HG03520 (cell line): ENCODE measurements around the gene ESPN.

Source experiments
- ATAC-seq: cut with Tn5 transposase; IDR thresholded peaks from one replicate; pipeline ENCODE4 v1.9.1; 2021; ENCODE audit warnings: mild to moderate bottlenecking, moderate library complexity; ENCODE audit not compliant: unreplicated experiment

The ESPN gene

DNA sequence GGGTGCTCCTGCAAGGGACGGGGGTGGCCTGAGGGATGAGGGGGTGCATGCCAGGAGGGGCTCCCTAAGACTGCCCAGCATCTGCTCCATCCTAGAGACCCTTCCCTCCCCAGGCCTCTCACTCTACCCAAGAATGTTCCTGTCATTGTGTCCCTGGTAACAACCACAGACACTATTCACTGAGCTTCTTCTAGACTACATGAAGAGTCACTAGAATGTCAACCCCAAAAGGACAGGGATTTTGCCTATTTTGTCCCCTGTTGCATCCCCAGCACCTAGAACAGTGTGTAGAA is 38.5 kb downstream of the ESPN start:
- ATAC-seq, result no peak

DNA sequence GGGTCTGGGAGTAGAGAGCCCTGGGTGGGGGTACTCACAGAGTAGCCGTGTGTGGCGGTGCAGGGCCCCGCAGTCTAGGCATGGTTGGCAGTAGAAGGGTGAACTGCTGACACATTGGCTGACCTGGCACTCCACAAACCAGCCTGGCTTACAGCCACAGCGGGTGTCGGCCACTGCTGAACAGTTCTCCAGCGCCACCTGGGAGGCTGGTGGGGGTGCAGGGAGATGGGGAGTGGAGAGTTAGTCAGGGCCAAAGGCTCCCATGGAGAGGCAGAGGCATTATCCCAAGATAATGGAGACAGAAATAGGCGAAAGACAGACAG is 39.9 kb downstream of the ESPN start:
- no peak for ATAC-seq

DNA sequence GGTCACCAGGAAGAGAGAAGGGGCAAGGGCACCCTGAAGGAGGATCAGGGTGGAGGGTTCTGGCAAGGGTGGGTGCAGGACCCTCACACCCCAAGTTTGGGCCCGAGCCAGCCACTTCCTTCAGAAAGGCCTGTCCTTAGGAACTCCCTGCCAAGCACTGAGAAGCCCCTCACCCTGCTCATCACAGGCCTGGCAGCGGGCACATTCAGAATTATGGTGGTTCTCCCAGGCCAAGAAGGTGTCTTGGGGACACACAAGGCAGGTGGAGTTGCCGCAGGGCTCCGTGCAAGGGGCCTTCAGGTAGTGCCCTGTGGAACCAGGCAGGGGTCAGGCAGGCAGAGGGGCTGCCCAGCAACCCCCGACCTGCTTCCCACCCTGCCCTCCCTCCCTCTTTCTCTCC is 40.3 kb downstream of the ESPN start:
- no peak for ATAC-seq

DNA sequence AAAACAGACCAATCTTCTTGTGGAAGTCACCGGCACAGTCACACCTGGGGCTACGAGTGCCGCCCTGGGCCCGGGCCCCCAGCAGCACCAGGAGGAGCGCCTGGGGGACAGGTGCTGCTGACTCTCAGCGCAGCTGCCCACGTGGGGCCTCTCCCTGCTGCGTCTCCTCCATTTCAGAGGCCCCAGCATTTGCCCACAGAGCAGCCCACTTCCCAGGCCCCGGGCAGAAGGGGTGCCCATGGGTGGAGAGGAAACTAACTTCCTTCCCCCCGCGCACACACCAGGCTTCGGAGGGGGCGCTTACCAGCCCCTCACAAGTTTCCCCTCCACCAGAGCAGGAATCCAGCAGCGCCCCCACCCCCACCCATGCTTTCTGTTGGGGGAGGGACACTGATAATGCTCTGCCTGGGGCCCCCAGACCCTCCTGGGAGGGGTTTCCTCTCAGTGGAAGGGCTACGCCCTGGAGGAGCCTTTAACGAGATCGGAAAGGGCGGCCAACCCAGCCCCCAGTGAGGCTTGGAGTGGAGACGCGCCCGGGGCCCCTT is 41.0 kb downstream of the ESPN start:
- ATAC-seq, result no peak

DNA sequence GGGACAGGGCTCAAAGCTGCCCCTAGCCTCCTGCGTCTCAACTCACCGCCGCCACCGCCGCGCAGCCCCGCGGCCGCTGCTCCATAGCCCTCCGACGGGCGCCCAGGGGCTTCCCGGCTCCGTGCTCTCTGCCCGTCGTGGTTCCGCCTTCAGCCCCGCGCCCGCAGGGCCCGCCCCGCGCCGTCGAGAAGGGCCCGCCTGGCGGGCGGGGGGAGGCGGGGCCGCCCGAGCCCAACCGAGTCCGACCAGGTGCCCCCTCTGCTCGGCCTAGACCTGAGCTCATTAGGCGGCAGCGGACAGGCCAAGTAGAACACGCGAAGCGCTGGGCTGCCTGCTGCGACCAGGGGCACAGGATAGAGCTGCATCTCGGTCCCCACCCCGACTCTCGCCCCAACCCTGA is 41.4 kb downstream of the ESPN start, which contains the start of gene TNFRSF25:
TNFRSF25 (minus strand) TSS at position 151 of the 400 bp plus-strand sequence; CDS start at position 85, 66 bp downstream.
- no peak for ATAC-seq

DNA sequence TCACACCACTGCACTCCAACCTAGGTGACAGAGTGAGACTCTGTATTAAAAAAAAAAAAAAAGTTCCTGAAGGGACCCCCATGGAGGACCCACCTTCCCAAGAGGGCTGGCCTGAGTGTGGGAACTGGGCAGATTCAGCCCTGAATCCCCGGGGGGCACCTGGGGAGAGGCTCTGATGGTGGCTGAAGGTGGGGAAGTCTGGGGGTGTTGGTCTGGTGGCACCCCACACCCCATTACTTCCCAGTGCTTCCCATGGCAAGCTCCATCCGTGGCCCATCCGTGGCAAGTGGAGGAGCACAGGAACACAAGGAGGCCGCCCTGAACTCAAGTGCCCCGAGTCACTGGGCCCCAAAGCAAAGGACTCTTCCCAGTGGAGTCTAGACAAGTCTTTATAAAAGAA is 42.2 kb downstream of the ESPN start:
- no peak for ATAC-seq

DNA sequence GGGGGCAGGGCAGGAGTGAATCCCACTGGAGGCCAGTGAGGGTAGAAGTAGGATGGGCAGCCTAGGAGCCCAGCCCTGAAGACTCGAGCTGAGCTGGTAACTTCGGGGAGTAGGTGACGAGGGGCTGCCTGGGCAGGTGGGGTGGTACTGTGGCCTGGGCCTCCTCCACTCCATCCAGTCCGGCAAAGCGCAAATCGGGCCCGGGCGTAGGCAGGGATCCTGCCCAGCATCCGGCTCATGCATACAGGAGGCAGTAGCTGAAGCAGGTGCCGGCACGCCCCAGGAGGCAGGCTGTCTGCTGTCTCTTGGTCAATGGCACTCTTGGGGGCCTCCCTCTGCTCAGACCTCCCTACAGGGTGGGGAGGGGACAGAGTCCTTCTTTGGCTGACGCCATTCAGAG is 42.6 kb downstream of the ESPN start:
- no peak for ATAC-seq

DNA sequence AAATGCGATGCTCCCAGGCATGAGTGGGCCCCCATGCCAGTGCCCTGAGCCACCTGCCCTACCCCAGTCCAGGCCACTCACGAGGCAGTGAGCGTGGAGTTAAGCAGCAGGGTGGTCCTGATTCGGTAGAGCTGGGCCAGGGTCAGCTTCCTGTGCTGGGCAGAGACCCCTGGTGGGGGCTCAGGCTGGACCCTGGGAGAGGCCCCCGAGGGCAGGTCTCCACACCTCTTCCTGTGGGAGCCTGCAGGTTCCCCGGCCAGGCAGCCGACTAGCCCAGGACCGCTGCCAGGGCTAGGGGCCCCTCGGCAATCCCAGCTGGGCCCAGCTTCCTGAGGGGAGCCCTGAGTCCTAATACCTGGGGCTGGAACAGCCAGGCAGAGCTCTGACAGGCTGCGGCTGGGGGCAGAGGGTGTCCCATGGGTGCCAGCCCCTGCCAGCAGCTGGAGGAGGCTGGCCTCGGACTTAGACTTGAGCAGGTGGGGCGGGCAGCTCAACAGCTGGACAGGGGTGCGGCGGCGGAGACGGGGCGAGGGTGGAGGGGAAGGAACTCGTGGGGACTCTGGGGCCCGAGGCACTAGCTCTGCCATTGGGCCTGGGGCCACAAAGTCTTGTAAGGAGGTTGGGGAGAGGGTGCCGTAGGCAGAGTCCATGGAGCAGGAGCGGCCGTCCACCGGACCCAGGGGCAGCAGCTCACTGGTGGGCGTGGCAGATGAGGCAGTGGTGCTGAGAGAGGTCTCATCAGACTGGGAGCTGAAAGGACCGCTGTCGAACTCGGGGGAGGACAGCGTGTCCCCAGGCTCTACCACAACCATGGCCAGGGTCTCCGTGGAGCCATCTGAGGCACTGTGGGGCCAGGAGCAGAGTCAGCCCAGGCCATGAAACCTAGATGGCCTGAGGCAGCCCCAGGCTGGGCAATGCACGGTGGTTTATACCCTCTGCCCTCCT is 43.4 kb downstream of the ESPN start:
- ATAC-seq, result no peak

DNA sequence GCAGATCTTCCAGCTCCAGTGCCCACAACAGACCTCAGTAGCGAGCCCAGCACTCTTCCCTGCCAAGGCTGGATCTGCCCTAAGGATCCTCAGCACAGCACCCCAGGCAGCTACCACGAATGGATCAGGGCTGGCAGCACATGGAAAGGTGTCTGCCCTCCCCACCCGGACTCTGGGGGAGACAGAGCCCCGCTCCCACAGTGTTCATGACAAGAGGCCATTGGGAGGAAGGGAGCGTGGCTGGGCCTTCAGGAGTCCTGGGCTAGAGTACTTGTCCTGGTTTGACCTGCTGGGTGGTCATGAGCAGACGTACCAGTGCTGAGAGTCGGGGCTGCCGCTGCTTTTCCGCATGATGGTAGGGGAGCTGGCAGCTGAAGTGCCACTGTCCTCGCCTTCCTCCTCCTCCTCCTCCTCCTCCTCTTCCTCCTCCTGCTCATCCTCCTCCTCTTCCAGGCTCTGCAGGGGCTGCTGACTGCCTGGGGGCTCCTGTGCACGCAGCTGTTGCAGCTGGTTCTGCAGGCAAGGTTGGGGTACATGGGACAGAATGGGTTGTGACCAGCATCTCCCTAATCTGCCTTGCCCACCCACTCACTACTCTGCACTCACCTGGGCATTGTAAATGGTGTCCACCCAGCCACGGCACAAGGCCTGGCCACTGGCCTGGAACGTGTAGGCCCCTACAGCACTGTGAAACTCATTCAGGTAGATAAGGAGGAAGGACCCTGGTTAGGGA is 44.3 kb downstream of the ESPN start:
- ATAC-seq, result no peak

DNA sequence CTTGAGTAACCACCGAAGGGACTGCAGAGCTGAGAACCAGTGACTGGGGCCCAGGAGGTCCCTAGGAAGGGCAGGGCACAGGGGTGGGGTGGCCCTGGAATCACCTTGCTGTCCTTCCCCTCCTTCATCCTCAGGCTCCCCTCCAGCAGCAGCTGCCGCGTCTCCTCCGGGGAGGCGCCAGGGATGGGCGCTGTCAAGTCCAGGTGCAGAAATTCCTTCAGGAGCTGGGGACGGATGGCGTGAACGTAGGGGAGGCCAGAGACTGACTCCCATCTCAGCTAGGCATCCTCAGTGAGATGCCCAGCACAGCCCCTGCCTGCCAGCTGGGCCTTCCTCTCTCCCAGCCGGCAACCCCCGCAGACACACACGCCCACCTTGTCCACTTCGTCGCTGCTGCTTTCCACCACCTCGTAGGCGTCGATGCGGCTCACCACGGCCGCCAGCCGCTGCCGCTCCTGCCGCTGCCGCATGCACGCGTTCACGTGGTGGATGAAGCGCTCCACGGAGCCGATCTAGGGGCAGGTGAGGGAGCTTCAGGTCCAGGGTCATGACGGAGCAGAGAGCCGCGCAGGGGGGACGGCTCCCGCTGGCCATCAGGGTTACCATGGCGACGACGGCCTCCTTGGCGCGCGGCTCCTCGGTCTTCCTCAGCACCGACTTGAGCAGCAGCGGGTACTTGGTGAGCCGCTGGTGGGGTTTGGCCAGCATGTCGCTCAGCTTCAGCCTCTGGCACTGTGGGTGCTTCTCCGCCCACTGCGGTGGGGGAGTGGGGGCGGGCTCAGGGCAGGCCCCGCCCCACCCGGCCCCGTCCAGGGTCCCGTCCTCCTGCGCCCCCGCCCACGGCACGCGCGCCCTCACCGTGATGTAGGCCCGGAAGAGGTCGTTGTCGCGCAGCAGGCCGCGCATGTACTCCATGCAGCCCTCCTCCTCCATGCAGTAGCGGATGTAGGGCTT is 45.8 kb downstream of the ESPN start:
- no peak for ATAC-seq

DNA sequence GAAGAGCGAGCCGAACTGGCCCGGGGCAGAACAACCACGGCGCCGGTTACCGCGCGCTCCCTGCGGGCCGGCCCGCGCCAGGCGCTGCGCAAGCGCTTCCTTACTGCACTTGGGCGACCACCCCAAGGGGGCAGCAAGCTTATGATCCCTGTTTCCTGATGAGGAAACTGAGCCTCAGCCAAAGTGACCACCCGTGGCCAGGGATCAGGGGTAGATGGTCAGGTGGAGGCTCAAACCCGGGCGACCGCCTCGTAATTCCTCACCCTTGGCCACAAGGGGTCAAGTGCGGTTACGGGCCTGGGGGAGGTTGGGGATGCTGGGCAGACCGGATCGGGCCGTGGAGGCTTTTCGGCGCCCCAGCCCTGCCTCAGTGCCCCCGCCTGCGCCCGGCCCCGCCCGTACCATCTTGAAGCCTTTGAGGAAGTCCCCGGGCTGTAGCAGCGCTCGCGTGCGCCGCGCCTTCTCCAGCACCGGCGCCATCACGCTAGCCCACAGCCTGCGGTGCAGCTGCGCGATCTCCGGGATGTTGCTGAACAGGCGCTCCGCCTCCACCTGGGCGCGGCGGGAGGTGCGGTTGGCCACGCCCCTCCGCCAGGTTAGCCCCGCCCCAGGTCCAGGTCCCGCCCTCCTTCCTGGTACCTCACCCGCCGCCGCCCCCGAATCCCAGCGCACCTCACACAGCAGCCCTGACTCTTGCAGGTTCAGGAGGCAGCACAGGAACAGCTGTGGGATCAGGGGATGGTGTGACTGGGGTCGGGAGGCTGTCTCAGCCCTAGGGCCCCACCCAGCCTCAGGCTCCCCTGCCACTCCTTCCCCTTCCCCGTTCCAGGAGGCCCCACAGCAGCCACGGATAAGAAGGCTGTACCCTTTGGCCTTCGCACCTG is 46.8 kb downstream of the ESPN start:
- no peak for ATAC-seq

DNA sequence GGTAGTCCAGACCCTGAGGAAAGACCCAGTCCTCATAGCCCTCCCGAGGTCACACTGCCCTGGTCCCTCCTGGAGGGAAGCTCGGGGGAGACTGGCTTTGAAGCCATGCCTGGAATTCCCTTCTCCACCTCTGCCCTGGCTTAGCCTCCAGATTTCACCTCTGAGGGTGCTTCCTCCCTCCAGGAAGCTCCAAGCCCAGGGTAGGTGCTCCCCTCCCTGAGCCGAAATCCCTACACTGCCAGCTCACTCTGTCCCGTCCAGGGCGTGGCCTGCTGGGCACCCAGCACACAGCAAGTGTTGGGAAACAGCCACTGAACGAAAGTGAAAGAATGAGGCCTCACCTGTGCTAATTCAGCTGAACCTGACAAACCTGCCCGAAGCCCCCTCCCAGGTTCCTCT is 47.4 kb downstream of the ESPN start:
- no peak for ATAC-seq

DNA sequence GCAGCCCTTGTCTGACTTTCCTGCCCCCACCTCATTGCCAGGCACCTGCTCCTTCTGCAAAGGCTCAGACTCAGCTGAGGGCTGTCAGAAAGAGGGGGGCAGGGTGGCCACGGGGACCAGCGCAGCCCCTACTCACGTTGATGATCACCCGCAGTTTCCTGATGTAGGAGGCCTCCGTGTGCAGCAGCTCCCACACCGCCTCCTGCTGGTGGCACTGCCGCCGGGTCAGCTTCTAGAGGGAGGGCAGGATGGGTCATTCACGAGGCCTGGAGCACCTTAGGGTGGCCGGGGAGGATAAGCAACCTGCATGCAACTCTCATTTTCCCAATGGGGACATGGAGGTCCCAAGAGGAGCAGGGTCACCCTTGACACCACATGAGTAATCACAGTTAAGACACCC is 47.8 kb downstream of the ESPN start:
- ATAC-seq, result no peak

DNA sequence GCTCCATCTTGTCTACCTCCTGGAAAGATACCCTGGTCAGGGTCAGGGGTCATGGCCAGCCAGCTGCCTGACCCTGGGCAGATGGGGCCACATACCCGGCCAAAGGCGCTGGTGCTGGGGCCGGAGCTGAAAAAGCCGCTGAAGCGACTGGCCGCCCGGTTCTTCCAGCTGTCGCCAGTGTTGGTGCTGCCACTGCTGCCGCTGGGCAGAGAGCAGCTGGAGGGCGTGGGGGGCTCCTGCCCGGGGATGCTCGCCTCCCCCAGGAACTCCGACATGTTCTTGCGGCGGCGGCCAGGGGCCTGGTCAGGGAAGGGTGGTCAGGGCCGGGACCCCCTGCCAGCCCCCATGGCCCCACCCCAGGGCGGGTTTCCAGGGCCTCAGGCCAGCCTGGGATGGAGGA is 48.6 kb downstream of the ESPN start:
- no peak for ATAC-seq

DNA sequence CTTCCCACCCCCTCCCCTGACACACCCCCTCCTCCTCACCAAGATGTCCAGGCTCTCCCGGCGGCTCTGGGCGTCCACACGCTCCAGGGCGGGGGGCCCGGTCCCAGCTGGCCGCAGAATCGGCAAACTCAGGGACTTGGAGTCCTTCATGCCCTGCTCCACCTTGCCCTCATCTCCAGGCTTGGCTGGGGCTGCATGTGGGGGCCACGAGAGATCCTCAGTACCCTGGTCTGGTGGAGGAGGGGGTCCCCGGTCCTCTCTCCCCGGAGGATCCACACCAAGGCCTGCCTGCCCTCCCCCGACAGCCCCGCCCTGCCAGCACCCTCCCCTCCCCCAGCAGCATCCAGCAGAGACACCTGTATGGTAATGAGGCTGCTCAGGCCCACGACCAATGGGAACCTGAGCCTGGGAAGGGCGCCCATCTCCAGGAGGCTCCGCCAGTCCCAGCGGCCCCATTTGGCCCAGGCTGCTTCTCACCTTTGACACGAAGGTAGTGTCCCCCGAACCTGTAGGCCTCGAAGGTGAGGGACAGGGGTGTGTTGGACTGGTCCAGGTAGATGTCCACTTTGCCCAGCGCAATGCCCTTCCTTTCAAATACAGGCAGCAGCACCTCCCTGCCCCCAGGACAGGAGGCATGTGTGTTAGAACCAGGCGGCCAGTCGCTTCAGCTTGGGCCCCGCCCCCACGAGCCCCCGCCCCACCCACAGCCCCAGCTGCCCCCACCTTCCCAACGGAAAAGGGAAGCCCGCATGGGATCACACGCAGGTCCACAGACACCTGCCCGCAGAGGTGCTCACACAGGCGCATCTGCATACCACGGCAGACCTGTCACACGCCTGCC is 49.6 kb downstream of the ESPN start:
- ATAC-seq, result no peak

DNA sequence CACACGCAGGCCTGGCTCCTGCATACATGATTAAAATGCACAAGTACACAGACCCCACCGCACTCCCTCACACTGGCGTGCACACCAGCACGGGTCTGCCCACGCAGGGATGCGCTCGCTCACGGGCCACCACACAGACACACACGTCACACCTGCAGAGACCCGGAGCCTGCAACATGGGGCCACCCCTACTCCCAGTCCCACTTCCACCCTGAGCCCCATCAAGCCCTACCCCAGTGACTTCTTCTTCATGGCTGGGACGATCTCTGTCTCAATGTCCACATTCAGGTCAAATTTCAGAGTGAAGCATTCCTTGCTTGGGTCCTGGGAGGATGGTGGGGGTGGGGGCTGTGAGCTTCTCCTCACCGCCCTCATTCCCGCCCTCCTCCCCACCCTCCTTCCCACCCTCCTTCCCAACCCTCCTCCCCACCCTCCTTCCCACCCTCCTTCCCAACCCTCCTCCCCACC is 50.3 kb downstream of the ESPN start:
- ATAC-seq, result no peak

DNA sequence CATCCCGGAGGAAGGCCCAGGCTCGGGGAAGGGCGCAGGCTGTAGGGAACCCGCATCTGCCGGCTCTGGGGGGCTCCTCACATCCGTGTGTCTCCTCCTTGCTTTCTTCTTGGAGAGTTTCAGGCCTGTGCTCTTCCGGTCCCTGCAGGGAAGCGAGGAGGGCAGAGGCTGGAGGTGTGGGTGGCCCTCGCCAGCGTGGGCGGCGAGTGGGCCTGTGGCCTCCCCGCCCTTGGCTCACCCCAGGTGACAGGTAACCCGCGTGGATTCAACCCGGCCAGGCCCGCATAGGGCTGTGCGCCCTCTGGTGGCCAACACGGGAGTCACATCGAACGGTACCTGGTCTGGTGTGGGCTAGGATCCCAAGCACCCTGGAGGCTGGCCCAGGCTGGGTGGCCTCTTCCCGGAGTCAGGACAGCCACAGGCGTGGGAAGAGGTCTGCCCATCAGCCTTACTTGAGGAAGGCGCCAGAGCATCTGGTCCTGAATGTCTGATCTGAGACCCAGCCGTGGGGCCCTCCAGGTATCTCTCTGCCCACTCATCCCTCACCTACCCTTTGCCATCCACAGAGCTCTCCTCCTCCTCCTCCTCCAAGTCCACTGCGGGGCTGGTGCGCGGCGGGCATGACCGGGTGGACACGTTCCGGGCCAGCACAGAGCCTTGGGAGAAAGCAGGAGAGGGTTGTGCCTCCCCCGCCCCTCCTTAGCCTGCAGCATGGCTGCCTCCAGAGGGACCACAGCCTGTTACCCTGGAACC is 51.0 kb downstream of the ESPN start:
- ATAC-seq, result no peak

DNA sequence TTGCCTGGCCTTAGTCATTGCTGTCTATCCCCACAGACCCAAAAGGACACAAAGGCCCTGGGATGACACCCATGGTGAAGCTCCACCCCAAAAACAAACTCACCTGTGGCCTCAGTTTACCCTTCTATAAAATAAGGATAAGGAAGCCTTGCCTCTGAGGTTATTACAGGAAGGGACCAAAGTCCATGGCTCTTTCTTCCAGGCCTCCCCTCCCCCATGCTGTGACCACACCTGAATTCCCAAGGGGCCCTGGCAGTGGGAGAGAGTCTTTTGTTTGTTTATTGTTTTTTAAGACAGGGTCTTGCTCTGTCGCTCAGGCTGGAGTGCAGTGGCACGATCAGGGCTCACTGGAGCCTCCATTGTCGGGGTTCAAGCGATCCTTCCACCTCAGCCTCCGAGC is 51.9 kb downstream of the ESPN start:
- ATAC-seq, result no peak
